B cell (primary cell): ENCODE measurements around the gene PHYH. TPM values are rescaled to one million over a fixed set of nuclear protein-coding genes. Genes with fewer than 3 reads are reported as not detected.
"Not testable (repeated sequence)": the region's sequence is repeated elsewhere in the genome, so short reads cannot be mapped to it uniquely, and the experiment has no call there.

ENCODE experiments used
- ATAC-seq: fragments of 200-7000 bp; cut with Tn5 transposase; one replicate; pipeline ENCODE4 v1.10.0; 2021; ENCODE audit warnings: low read depth, mild to moderate bottlenecking, moderate number of reproducible peaks, moderate library complexity
- CTCF ChIA-PET: fragments of 350-600 bp; sonication (Branson Sonifier 250); formaldehyde crosslinking; loops from one replicate; lab custom pipeline; 2021; ENCODE audit warnings: antibody characterized with exemption, inconsistent platforms; lab: Charles Lee
- POLR2A ChIA-PET: fragments of 350-600 bp; sonication (Branson Sonifier 250); formaldehyde crosslinking; loops from one replicate; lab custom pipeline; 2021; ENCODE audit warnings: antibody characterized with exemption; lab: Charles Lee
- DNase-seq: peaks from one replicate; pipeline ENCODE4 v3.0.0; 2013
- H2AFZ ChIP-seq: 2 replicates; pipeline ENCODE4 v1.6.1; 2012; ENCODE audit warnings: mild to moderate bottlenecking, low read depth, low read length; ENCODE audit not compliant: insufficient read depth, poor library complexity, severe bottlenecking
- H3K27ac ChIP-seq, 2 donors: 1 replicate in 1 of 2; 2 replicates in 1 of 2; pipeline ENCODE4 v1.5.1; 2012 to 2013; ENCODE audit warnings: low read length in 2 of 2, mild to moderate bottlenecking in 2 of 2, moderate library complexity in 1 of 2
- H3K27me3 ChIP-seq, 4 experiments: fragments of 200-600 bp in 1 of 4; sonication (generic) in 1 of 4; replicated peaks in 1 of 4; 1 replicate in 2 of 4; 2 replicates in 2 of 4; pipeline versions ENCODE4 v1.6.1 to v1.7.0; 2013 to 2016; ENCODE audit warnings: low read length in 3 of 4, mild to moderate bottlenecking in 2 of 4, mixed read lengths in 1 of 4, moderate library complexity in 1 of 4; ENCODE audit not compliant: insufficient read depth in 4 of 4, control insufficient read depth in 3 of 4; ENCODE audit errors: control extremely low read depth in 1 of 4
- H3K36me3 ChIP-seq, 2 experiments: replicated peaks in 1 of 2; 1 replicate in 1 of 2; 2 replicates in 1 of 2; pipeline versions ENCODE4 v1.6.1 to v1.7.1; 2013; ENCODE audit warnings: low read length in 1 of 2; ENCODE audit not compliant: insufficient read depth in 2 of 2, control insufficient read depth in 1 of 2; ENCODE audit errors: control extremely low read depth in 1 of 2, extremely low read depth in 1 of 2
- H3K4me1 ChIP-seq, 2 donors: fragments of 200-600 bp in 1 of 2; sonication (generic) in 1 of 2; 1 replicate in 1 of 2; 2 replicates in 1 of 2; pipeline versions ENCODE4 v1.5.1 to v1.6.1; 2013 to 2017; ENCODE audit warnings: low read length in 2 of 2; ENCODE audit not compliant: control insufficient read depth in 2 of 2, insufficient read depth in 2 of 2
- H3K4me2 ChIP-seq: replicated peaks from 2 replicates; pipeline ENCODE3; 2012; ENCODE audit warnings: mild to moderate bottlenecking, low read depth, low read length; ENCODE audit not compliant: poor library complexity, severe bottlenecking
- H3K4me3 ChIP-seq, 5 experiments: fragments of 200-600 bp in 1 of 5; sonication (generic) in 1 of 5; 1 replicate in 3 of 5; 2 replicates in 2 of 5; pipeline versions ENCODE4 v1.5.1 to v1.7.0; 2011 to 2016; ENCODE audit warnings: low read length in 4 of 5, mild to moderate bottlenecking in 4 of 5, low read depth in 2 of 5, control low read depth in 1 of 5, moderate library complexity in 1 of 5; ENCODE audit not compliant: insufficient read depth in 1 of 5; ENCODE audit errors: control extremely low read depth in 1 of 5, extremely low read depth in 1 of 5
- H3K79me2 ChIP-seq: fragments of 200-600 bp; sonication (generic); one replicate; pipeline ENCODE4 v1.6.0; 2016; ENCODE audit warnings: low read length; ENCODE audit not compliant: control insufficient read depth, insufficient read depth
- H3K9ac ChIP-seq: fragments of 200-600 bp; sonication (generic); 2 replicates; pipeline ENCODE4 v1.6.1; 2017; ENCODE audit warnings: mild to moderate bottlenecking, low read length, moderate library complexity
- H3K9me3 ChIP-seq, 3 donors: one replicate each; pipeline versions ENCODE4 v1.6.1 to v1.7.1; 2013; ENCODE audit warnings: low read length in 2 of 3; ENCODE audit not compliant: control insufficient read depth in 2 of 3, insufficient read depth in 1 of 3; ENCODE audit errors: control extremely low read depth in 1 of 3
- H4K20me1 ChIP-seq: 2 replicates; pipeline ENCODE4 v1.6.0; 2012; ENCODE audit warnings: mild to moderate bottlenecking, low read length; ENCODE audit not compliant: insufficient read depth, control insufficient read depth, poor library complexity, severe bottlenecking
- H3K27ac Mint-ChIP-seq: one replicate; pipeline ENCODE4 v1.8.0; 2021; ENCODE audit warnings: mixed read lengths
- H3K27me3 Mint-ChIP-seq: one replicate; pipeline ENCODE4 v1.8.0; 2021; ENCODE audit warnings: mixed read lengths
- H3K4me1 Mint-ChIP-seq: one replicate; pipeline ENCODE4 v1.8.0; 2021; ENCODE audit warnings: mixed read lengths
- H3K4me3 Mint-ChIP-seq: one replicate; pipeline ENCODE4 v1.8.0; 2021; ENCODE audit warnings: mixed read lengths
- H3K9me3 Mint-ChIP-seq: one replicate; pipeline ENCODE4 v1.8.0; 2022; ENCODE audit warnings: mixed read lengths; ENCODE audit not compliant: insufficient read depth
- EZH2 ChIP-seq: IDR thresholded peaks from 2 replicates; pipeline ENCODE4 v1.6.1; 2012; ENCODE audit warnings: borderline replicate concordance, low read depth, mild to moderate bottlenecking, moderate library complexity, low read length; ENCODE audit not compliant: insufficient read depth, poor library complexity, severe bottlenecking
- WGBS: methylation state at CpG from one replicate; pipeline ENCODE4 v1.1.5; 2013; ENCODE audit warnings: missing lambda C conversion rate; ENCODE audit not compliant: insufficient coverage; 5-methylcytosine and 5-hydroxymethylcytosine counted together
- intact Hi-C: fragments of 100-400 bp; cut with micrococcal nuclease; formaldehyde crosslinking; loops from one replicate; pipeline ENCODE4 v1.10.0; 2022
- polyA plus RNA-seq: library from polyadenylated mRNA; depleted of rRNA; stranded (reverse); fragments of >200 nt; gene quantifications from 2 replicates; pipeline ENCODE4 v1.2.3, GENCODE V29; 2012
- total RNA-seq, 2 donors: library from RNA; stranded (reverse); fragments of 120-200 nt in 1 of 2; gene quantifications; 1 replicate in 1 of 2; 2 replicates in 1 of 2; pipeline versions ENCODE4 v1.2.3 to v1.2.4, GENCODE V29; 2013 to 2022
- TF ChIP-seq, protein P1 (sequence below): fragments of 200-600 bp; IDR thresholded peaks from one replicate; pipeline ENCODE4 v1.8.0; 2022; ENCODE audit warnings: antibody characterized with exemption, mild to moderate bottlenecking

PHYH gene
- total and polyA plus RNA-seq, 2 donors (not counting 1 experiment from before 2014, with no cell fraction given), result 3.1 to 9.7 TPM

DNA sequence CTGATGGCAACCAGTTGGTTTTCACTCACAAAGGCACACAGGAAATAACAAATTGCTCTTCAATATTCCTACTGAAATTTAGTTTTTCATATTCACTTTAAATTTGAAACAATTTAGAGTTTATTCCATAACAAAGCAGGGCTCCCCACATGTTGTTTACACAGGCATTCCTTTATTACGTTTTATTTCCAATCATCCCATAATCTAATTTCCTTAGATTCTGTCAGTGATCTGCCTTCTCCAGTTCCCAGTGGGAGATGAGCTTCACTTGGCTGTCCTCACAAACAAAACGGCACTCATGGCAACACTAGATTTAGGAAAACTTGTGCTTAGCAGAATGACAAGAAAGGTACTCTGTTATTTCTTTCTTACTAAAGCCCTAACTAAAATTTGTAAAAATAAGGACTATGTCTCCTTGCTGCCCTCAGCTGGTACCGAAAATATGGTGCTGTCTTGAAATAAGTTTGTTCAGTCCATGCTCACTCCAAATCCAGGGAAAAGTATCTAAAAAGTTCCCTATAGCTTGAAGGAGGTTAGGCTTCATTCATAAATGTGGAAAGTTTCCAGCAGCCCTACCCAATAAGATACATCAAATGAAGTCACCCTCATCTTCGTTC, 23.0 kb downstream of the PHYH start:
- Histone ChIP-seq H3K9ac (no peak overlapping the region), H3K9me3 (no peaks in the 10 kb centered on the region), H4K20me1 (no peaks in the 10 kb centered on the region), H3K79me2 (no peaks in the 10 kb centered on the region), H3K36me3 (no peaks in the 10 kb centered on the region), H3K4me3 (no peak overlapping the region), H3K27ac (no peak overlapping the region), H2AFZ (no peak overlapping the region), H3K4me2 (no peak overlapping the region), H3K27me3 (no peaks in the 10 kb centered on the region), H3K4me1 (no peaks in the 10 kb centered on the region)
- no peak for DNase-seq
- Mint-ChIP-seq H3K27ac (no peak overlapping the region), H3K27me3 (no peaks in the 10 kb centered on the region), H3K4me3 (no peak overlapping the region), H3K9me3 (no peaks in the 10 kb centered on the region), H3K4me1 (no peaks in the 10 kb centered on the region)
- no peak for ATAC-seq
- ChIA-PET POLR2A (no interaction called here), CTCF (interaction anchor here (0.6 to 1.5 kb wide), 2 partner anchors 26 to 102 kb away, joined by 3 read pairs; no protein-coding TSS in a partner anchor)
- TF ChIP-seq, protein P1, sequence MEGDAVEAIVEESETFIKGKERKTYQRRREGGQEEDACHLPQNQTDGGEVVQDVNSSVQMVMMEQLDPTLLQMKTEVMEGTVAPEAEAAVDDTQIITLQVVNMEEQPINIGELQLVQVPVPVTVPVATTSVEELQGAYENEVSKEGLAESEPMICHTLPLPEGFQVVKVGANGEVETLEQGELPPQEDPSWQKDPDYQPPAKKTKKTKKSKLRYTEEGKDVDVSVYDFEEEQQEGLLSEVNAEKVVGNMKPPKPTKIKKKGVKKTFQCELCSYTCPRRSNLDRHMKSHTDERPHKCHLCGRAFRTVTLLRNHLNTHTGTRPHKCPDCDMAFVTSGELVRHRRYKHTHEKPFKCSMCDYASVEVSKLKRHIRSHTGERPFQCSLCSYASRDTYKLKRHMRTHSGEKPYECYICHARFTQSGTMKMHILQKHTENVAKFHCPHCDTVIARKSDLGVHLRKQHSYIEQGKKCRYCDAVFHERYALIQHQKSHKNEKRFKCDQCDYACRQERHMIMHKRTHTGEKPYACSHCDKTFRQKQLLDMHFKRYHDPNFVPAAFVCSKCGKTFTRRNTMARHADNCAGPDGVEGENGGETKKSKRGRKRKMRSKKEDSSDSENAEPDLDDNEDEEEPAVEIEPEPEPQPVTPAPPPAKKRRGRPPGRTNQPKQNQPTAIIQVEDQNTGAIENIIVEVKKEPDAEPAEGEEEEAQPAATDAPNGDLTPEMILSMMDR, result no peak
- TF ChIP-seq EZH2, result no peak
- WGBS, result 100% methylated on average over 1 of the region's 4 CpGs
- intact Hi-C loops, result no loop called here

DNA sequence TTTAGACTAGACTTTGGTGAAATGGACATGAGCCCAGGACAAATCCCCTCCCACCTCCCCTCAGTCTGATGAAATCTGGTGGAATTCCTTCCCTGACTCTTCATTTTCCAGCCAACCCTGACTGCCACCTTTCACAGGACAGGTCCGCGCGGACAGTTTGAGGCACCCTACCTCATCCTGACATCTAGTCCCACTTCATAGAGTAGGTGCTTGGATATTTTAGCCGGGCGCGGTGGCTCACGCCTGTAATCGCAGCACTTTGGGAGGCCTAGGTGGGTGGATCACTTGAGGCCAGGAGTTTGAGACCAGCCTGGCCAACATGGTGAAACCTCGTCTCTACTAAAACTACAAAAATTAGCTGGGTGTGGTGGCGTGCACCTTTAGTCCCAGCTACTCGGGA, 23.7 kb downstream of the PHYH start:
- POLR2A ChIA-PET, H2AFZ ChIP-seq: not testable (repeated sequence)

More for the DNA sequence above, 23.7 kb downstream of the PHYH start:
- CTCF ChIA-PET, result interaction anchor here (0.6 kb wide), 1 partner anchor 101 kb away, joined by 3 read pairs; no protein-coding TSS in a partner anchor
- H3K4me2 ChIP-seq, H3K4me1 Mint-ChIP-seq, H3K4me3 Mint-ChIP-seq, H3K27ac Mint-ChIP-seq, H3K27me3 Mint-ChIP-seq, ATAC-seq, DNase-seq, intact Hi-C loops, H3K27me3 ChIP-seq, H3K27ac ChIP-seq, H3K9ac ChIP-seq, H3K4me1 ChIP-seq, H3K4me3 ChIP-seq, H3K79me2 ChIP-seq, H4K20me1 ChIP-seq, H3K36me3 ChIP-seq, H3K9me3 Mint-ChIP-seq, H3K9me3 ChIP-seq: not testable (repeated sequence)
- WGBS, result 100% methylated on average over 2 of the region's 11 CpGs
